Measurements from ENCODE around the gene LDB1. TPM values are rescaled to one million over a fixed set of nuclear protein-coding genes. Genes with fewer than 3 reads are reported as not detected.

The LDB1 gene
- total and polyA plus RNA-seq, 2 of the 13 experiments (the other 11 are each of a cell fraction or from before 2014, with no cell fraction given), result 17.2 to 45.5 TPM

GRCh38 chr10:102133373-102134195 is 13.4 kb upstream of the LDB1 start (continued):
- TF ChIP-seq, protein P1, sequence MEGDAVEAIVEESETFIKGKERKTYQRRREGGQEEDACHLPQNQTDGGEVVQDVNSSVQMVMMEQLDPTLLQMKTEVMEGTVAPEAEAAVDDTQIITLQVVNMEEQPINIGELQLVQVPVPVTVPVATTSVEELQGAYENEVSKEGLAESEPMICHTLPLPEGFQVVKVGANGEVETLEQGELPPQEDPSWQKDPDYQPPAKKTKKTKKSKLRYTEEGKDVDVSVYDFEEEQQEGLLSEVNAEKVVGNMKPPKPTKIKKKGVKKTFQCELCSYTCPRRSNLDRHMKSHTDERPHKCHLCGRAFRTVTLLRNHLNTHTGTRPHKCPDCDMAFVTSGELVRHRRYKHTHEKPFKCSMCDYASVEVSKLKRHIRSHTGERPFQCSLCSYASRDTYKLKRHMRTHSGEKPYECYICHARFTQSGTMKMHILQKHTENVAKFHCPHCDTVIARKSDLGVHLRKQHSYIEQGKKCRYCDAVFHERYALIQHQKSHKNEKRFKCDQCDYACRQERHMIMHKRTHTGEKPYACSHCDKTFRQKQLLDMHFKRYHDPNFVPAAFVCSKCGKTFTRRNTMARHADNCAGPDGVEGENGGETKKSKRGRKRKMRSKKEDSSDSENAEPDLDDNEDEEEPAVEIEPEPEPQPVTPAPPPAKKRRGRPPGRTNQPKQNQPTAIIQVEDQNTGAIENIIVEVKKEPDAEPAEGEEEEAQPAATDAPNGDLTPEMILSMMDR (CRISPR knock-in tag; IDR thresholded peaks at IDR 0.05), result 0 out of 2 replicates have a peak, but pooled peaks have one; percentile 8
- TF ChIP-seq KLF12 (CRISPR knock-in tag; IDR thresholded peaks at IDR 0.05; ENCODE audit: borderline replicate concordance) (peak; percentile 46; the same call in 1 of the 2 replicates), FOXP1 (IDR thresholded peaks at IDR 0.05) (no peak), FOXP1 (CRISPR knock-in tag; IDR thresholded peaks at IDR 0.05) (no peak), MBNL3 (CRISPR knock-in tag; conservative IDR thresholded peaks at IDR 0.05) (no peak), MAX (IDR thresholded peaks at IDR 0.05) (peak; percentile 98), AGO1 (IDR thresholded peaks at IDR 0.05; ENCODE audit: low read depth, low read length, poor library complexity, severe bottlenecking) (peak; percentile 41), TOPORS (CRISPR knock-in tag; IDR thresholded peaks at IDR 0.05) (no peak), ZNF878 (CRISPR knock-in tag; IDR thresholded peaks at IDR 0.05) (no peak), ZNF747 (CRISPR knock-in tag; IDR thresholded peaks at IDR 0.05; ENCODE audit: borderline replicate concordance) (peak; percentile 58; the same call in 1 of the 2 replicates), TOE1 (CRISPR knock-in tag; IDR thresholded peaks at IDR 0.05) (no peak), ZNF660 (CRISPR knock-in tag; IDR thresholded peaks at IDR 0.05; ENCODE audit: borderline replicate concordance, low read depth) (no peak), MXD4 (CRISPR knock-in tag; IDR thresholded peaks at IDR 0.05) (peak; percentile 98), NCOR1 (IDR thresholded peaks at IDR 0.05; ENCODE audit: borderline replicate concordance, low read length) (peak; percentile 45; the same call in 1 of the 2 replicates)
- TF ChIP-seq, protein P2, sequence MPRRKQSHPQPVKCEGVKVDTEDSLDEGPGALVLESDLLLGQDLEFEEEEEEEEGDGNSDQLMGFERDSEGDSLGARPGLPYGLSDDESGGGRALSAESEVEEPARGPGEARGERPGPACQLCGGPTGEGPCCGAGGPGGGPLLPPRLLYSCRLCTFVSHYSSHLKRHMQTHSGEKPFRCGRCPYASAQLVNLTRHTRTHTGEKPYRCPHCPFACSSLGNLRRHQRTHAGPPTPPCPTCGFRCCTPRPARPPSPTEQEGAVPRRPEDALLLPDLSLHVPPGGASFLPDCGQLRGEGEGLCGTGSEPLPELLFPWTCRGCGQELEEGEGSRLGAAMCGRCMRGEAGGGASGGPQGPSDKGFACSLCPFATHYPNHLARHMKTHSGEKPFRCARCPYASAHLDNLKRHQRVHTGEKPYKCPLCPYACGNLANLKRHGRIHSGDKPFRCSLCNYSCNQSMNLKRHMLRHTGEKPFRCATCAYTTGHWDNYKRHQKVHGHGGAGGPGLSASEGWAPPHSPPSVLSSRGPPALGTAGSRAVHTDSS (CRISPR knock-in tag; conservative IDR thresholded peaks at IDR 0.05), result no peak
- TF ChIP-seq, protein P3, sequence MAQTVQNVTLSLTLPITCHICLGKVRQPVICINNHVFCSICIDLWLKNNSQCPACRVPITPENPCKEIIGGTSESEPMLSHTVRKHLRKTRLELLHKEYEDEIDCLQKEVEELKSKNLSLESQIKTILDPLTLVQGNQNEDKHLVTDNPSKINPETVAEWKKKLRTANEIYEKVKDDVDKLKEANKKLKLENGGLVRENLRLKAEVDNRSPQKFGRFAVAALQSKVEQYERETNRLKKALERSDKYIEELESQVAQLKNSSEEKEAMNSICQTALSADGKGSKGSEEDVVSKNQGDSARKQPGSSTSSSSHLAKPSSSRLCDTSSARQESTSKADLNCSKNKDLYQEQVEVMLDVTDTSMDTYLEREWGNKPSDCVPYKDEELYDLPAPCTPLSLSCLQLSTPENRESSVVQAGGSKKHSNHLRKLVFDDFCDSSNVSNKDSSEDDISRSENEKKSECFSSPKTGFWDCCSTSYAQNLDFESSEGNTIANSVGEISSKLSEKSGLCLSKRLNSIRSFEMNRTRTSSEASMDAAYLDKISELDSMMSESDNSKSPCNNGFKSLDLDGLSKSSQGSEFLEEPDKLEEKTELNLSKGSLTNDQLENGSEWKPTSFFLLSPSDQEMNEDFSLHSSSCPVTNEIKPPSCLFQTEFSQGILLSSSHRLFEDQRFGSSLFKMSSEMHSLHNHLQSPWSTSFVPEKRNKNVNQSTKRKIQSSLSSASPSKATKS (CRISPR knock-in tag; IDR thresholded peaks at IDR 0.05), result no peak
- TF ChIP-seq, protein P4, sequence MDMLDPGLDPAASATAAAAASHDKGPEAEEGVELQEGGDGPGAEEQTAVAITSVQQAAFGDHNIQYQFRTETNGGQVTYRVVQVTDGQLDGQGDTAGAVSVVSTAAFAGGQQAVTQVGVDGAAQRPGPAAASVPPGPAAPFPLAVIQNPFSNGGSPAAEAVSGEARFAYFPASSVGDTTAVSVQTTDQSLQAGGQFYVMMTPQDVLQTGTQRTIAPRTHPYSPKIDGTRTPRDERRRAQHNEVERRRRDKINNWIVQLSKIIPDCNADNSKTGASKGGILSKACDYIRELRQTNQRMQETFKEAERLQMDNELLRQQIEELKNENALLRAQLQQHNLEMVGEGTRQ (IDR thresholded peaks at IDR 0.05; ENCODE audit: low read depth, low read length), result peak; percentile 56; the same call in 1 of the 2 replicates
- TF ChIP-seq, protein P4 (CRISPR knock-in tag; IDR thresholded peaks at IDR 0.05; ENCODE audit: borderline replicate concordance), result no peak; the same call in 1 of the 2 replicates
- TF ChIP-seq, protein P5, sequence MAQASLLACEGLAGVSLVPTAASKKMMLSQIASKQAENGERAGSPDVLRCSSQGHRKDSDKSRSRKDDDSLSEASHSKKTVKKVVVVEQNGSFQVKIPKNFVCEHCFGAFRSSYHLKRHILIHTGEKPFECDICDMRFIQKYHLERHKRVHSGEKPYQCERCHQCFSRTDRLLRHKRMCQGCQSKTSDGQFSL (CRISPR knock-in tag; IDR thresholded peaks at IDR 0.05), result peak; percentile 93
